ENCODE data around the gene DGKA. TPM values are rescaled to one million over a fixed set of nuclear protein-coding genes. Genes with fewer than 3 reads are reported as not detected.

DGKA gene
- total RNA-seq, 1 experiment from 2014 or later: 25.9 TPM

- Histone ChIP-seq H3K56ac (ENCODE audit: insufficient read length, low read depth, low read length) (no peak overlapping the region), H2BK120ac (ENCODE audit: low read depth, low read length, poor library complexity, severe bottlenecking) (no peak overlapping the region), H3K9me3 (ENCODE audit: control insufficient read depth, low read depth, low read length) (no peaks in the 10 kb centered on the region), H2BK20ac (ENCODE audit: low read depth, low read length, poor library complexity, severe bottlenecking) (no peak overlapping the region), H2BK15ac (ENCODE audit: low read depth, low read length) (no peak overlapping the region), H3K27ac (ENCODE audit: insufficient read length, low read depth, low read length) (no peak overlapping the region), H4K91ac (ENCODE audit: insufficient read length, low read depth, low read length) (no peak overlapping the region), H4K20me1 (ENCODE audit: control insufficient read depth, insufficient read depth, insufficient read length) (no peaks in the 10 kb centered on the region), H3K79me1 (ENCODE audit: insufficient read depth, low read depth, low read length, poor library complexity, severe bottlenecking) (peaks cover 9% of the 10 kb centered on the region), H3K4me2 (ENCODE audit: insufficient read depth, insufficient read length, low read length) (peak overlapping the region; percentile 90), H3K4ac (ENCODE audit: low read depth, low read length) (no peak overlapping the region), H3K9ac (ENCODE audit: extremely low read depth, insufficient read length, low read length) (peak overlapping the region; percentile 14), H4K8ac (replicated peaks; ENCODE audit: insufficient read length, low read depth, low read length) (no peak overlapping the region), H3K79me2 (ENCODE audit: insufficient read depth, low read length) (peaks cover 35% of the 10 kb centered on the region; the same call in 1 of the 2 replicates), H3K23ac (ENCODE audit: insufficient read length, low read depth, low read length) (no peak overlapping the region), H3K14ac (ENCODE audit: insufficient read depth, low read length) (no peak overlapping the region), H2AFZ (ENCODE audit: low read length) (no peak overlapping the region), H4K5ac (ENCODE audit: insufficient read length, low read depth, low read length) (no peak overlapping the region), H3T11ph (ENCODE audit: low read length) (no peak overlapping the region), H3K27me3 (ENCODE audit: insufficient read depth, low read length) (no peaks in the 10 kb centered on the region), H3K4me1 (ENCODE audit: insufficient read depth, low read length) (peaks cover 3% of the 10 kb centered on the region; the same call in 1 of the 2 replicates), H3K23me2 (ENCODE audit: insufficient read length, low read depth, low read length, poor library complexity, severe bottlenecking) (peaks cover 6% of the 10 kb centered on the region), H2BK5ac (ENCODE audit: insufficient read length, low read length) (no peak overlapping the region), H2BK12ac (ENCODE audit: insufficient read length, low read depth, low read length) (no peak overlapping the region), H3K18ac (ENCODE audit: insufficient read length, low read depth, low read length) (no peak overlapping the region), H2AK5ac (ENCODE audit: insufficient read length, low read length) (no peak overlapping the region)
- no peak for DNase-seq
- Mint-ChIP-seq H3K36me3 (ENCODE audit: insufficient read depth in 1 of 3, low read depth in 3 of 3) (peaks cover 11 to 34% (median 33%) of the 10 kb centered on the region in 3 experiments; a peak in 6 of 7 replicates), H3K9me3 (no peaks in the 10 kb centered on the region), H3K4me1 (peaks cover 26 to 29% of the 10 kb centered on the region in 2 experiments), H3K27ac (peak overlapping the region; percentile 14 to 62 (median 20); a peak in 5 of 7 replicates), H3K27me3 (ENCODE audit: low read depth) (no peaks in the 10 kb centered on the region), H3K4me3 (peak overlapping the region; percentile 96 to 99)
- no CpG with 5 or more reads among the region's 4 CpGs for WGBS (ENCODE audit: extremely low coverage, insufficient read length, low lambda C conversion rate)
- TF ChIP-seq, protein P1, sequence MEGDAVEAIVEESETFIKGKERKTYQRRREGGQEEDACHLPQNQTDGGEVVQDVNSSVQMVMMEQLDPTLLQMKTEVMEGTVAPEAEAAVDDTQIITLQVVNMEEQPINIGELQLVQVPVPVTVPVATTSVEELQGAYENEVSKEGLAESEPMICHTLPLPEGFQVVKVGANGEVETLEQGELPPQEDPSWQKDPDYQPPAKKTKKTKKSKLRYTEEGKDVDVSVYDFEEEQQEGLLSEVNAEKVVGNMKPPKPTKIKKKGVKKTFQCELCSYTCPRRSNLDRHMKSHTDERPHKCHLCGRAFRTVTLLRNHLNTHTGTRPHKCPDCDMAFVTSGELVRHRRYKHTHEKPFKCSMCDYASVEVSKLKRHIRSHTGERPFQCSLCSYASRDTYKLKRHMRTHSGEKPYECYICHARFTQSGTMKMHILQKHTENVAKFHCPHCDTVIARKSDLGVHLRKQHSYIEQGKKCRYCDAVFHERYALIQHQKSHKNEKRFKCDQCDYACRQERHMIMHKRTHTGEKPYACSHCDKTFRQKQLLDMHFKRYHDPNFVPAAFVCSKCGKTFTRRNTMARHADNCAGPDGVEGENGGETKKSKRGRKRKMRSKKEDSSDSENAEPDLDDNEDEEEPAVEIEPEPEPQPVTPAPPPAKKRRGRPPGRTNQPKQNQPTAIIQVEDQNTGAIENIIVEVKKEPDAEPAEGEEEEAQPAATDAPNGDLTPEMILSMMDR (conservative IDR thresholded peaks at IDR 0.05): no peak
Measured at GRCh38 chr12:55925371-55925770, 5.6 kb upstream of the DGKA start.

Data from H9 (cell line).